NCI-H460 (cell line): Measurements from ENCODE around the gene SEMA4D. TPM values are rescaled to one million over a fixed set of nuclear protein-coding genes. Genes with fewer than 3 reads are reported as not detected.

Experiments used
- DNase-seq: peaks from one replicate; pipeline ENCODE4 v3.0.0-alpha.2; 2016; ENCODE audit warnings: low read depth; ENCODE audit errors: extremely low read depth
- polyA plus RNA-seq: library from polyadenylated mRNA; depleted of rRNA; stranded (reverse); fragments of >200 nt; gene quantifications from 2 replicates; pipeline ENCODE4 v1.2.3, GENCODE V29; 2014; cell fraction: nucleus; rRNA removed
- total RNA-seq: library from RNA; depleted of rRNA; stranded (reverse); fragments of >200 nt; shearing (Covaris generic); gene quantifications from 2 replicates; pipeline ENCODE4 v1.2.3, GENCODE V29; 2014; rRNA removed

Gene SEMA4D, protein sequence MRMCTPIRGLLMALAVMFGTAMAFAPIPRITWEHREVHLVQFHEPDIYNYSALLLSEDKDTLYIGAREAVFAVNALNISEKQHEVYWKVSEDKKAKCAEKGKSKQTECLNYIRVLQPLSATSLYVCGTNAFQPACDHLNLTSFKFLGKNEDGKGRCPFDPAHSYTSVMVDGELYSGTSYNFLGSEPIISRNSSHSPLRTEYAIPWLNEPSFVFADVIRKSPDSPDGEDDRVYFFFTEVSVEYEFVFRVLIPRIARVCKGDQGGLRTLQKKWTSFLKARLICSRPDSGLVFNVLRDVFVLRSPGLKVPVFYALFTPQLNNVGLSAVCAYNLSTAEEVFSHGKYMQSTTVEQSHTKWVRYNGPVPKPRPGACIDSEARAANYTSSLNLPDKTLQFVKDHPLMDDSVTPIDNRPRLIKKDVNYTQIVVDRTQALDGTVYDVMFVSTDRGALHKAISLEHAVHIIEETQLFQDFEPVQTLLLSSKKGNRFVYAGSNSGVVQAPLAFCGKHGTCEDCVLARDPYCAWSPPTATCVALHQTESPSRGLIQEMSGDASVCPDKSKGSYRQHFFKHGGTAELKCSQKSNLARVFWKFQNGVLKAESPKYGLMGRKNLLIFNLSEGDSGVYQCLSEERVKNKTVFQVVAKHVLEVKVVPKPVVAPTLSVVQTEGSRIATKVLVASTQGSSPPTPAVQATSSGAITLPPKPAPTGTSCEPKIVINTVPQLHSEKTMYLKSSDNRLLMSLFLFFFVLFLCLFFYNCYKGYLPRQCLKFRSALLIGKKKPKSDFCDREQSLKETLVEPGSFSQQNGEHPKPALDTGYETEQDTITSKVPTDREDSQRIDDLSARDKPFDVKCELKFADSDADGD
- total RNA-seq = 2.3 and 3.1 TPM in 2 replicates
- polyA plus RNA-seq = 6.8 and 8.0 TPM in 2 replicates

DNA sequence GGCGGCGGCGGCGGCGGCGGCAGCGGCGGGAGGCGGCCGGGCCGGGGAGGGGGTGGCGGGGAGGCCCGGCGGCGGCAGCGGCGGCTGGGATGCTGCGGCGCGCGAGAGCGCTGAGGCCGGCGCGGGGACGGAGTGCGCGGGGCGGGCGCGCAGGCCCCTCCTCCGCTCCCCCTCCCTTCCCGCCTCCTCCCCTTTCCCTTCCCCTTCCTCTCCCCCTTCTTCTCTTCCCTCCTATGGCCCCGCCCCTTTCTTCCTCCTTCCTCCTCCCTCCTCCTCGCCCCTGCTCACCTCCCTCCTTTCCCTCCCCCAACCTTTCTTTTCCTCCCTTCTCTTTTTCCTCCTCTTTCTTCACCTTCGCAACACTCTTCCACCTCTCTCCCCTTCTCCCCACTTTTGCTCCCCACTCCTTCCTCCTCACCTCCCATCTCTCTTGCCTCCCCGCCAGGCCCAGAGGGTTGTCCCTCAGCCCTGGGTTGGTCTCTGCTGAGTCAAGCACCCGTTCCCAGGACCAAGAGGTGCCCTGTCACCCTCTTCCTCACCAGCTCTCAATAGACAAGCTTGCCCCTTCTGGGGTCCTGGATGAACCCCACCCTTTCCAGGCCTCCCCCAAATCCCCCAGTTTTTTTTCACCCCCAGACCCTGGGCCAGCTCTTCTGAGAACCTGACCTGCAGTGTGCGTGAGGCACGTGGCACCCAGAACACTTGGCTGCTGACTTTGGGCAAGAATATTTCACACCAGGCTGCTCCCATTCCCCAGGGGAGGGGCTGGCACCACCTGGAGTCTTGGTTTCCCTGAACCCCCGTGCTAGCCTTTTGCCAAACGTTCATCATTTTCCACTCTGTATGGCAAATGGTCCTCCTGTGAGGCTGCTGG is at the start of gene SEMA4D:
TSS of gene SEMA4D (minus strand) at position 136 of the 874 bp plus-strand sequence. CDS start 92,657 bp downstream, outside the sequence.
- peak; percentile 61 for DNase-seq

DNA sequence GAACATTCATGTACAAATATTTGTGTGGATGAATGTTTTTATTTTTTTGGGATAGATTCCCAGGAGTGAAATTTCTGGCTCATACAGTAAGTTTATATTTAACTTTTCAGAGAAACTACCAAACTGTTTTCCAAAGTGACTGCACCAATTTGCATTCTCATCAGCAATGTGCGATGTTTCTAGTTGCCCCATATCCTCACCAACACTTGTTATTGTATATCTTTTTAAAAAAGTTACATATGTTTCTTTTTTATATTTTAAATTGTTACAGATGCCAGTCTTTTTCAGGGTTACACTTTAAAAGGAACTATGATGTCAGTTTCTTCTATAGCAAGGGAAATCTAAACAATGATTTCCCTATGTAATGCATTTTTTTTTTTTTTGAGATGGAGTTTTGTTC is 49.1 kb upstream of the SEMA4D start:
- DNase-seq = no peak

DNA sequence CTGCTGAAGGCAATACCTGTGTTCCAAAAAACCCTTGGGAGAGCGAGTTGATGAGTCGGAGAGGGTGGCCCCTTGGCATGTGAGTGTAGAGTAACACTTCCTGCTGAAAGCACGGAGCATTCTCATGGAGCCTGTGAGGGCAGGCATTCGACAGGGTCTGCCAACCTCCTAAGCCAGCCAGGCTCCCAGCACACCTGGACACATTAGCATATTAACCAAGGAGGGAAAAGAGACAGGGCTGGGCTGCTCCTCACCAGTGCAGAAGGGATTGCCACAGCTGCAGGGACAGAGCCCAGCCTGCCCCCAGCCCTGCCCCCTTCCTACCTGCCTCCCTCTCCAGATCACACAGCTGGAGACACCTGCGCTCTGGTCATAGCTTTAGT is 46.4 kb upstream of the SEMA4D start:
- DNase-seq = no peak

DNA sequence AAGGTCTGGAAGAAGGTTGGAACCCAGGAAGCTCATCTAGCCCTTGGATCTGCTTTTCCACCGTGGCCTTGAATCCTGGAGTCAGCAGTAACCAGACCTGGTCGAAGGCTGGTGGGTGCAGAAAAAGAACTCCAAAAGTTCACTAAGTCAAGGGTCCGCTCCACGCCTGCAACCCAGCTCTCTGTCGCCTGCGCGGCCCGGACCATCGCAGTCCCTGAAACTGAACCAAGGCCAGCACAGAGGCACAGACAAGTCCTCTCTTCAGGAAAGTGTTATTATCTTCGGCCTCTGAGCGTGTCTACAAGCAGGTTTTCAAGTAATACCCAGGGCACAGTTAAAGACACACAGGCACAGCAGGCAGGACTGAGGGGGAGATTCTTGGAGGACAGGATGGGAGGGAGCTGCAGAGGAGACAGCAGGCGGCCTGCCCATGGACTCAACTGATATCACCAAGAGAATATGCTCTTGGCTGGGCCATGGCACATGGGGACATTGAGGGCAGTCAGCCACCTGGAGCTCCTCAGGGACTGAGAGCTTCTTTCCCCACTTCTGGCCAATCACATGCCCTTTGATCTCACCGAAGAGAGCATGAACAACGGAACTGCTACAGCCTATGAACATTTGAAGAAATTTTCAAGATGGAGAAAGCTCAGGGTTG is 45.8 kb upstream of the SEMA4D start:
- no peak for DNase-seq

DNA sequence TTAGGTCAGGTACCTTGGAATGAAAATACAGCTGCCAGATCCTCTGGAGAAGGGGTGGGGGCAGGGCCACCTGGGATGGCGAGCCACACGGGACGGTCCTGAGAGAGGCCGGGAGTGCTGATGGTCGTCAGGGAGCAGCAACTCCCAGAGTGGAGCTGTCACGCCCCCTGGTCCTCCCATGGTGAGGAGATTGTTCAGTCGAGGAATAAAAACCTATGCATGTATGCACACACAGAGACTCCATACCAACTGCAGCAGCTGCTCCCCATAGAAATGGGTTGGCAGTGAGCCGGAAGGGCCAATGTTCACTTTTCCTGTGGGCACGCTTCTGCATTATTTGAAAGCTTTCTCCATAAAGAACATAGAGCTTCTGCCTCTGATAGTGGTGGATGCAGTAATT is 45.2 kb upstream of the SEMA4D start:
- DNase-seq = no peak

DNA sequence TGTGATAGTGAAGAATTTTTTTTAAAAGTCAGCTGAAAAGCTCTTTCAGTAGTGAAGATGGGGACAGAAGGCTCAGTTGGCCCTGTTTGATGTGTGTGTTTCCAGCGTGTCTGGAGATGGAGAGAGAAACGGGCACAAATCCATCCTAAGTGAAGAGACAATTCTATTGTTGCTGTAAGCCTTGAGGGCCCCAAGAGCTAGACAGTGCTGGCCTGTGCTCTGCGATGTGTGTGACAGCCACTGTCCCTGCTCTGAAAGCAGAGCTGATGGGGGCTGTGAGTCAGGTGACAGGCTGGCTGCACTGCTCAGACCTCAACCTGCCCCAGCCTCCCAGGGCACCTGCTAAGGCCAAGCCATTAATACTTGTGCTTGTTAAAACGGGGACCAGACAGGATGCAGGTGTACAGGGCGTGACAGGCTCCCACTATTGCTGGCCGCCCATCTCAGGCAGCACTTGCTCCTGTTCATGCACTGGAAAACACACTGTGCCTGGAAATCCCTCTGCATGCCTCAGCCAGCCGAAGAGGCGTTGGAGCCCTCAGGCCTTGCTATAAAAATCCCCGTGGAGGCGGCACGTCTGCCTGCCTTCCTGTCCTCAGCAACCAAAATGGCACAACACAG is 44.6 kb upstream of the SEMA4D start:
- DNase-seq = no peak

DNA sequence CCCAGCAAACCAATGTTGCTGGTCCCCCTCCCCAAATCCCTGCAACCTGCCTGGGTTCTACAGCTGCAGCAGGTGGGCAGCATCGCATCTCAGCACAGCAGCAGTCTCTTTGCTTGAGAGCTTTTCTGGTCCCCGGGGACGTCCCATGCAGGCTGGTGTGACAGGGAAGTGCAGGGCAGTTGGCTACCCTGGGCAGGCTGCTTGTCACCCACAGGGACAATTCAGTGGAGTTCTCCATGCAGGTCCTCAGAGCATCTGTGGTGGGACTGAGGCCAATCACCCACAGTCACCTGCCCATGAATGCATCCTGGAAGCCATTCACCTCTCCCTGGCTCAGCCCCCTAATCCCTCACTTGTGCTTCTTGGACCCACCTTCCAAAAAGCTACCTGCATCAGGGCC is 43.9 kb upstream of the SEMA4D start:
- no peak for DNase-seq

DNA sequence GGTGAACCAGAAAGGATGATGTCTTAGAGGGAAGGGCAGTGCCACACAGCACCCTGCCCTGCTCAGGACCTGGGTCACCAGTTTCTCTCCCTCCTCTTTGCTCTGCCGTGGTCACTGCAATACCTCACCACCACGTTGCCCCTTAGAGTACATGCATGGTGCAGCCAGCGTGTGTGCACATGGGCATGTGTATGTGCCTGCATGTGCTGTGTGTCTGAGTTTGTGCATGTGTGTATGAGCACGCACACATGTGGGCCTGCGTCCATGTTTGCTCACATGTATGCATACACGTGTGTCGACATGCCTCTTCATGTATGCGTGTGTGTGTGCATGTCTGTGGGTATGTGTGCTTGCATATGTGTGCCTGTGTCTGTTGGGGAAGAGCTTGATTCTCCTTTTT is 41.5 kb upstream of the SEMA4D start:
- no peak for DNase-seq

DNA sequence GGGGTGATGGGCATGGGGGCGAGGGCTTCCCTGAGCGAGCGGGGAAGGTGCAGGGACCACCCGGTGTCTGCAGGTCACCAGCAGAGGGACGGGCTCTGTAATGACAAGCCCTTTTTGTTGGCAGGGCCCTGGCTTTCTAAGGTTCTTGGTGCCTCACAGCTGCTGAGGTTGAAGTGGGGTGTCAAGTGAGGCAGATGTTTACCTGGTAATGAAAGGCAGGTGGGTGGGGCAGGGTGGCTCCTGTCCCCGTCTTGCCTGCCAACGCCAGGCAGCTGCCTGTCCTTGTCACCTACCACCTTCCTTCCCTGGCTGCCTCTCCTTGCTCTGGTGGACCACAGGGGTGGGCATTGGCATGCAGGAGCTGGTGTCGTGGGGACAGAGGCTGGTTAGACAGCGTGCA is 41.0 kb upstream of the SEMA4D start:
- no peak for DNase-seq

DNA sequence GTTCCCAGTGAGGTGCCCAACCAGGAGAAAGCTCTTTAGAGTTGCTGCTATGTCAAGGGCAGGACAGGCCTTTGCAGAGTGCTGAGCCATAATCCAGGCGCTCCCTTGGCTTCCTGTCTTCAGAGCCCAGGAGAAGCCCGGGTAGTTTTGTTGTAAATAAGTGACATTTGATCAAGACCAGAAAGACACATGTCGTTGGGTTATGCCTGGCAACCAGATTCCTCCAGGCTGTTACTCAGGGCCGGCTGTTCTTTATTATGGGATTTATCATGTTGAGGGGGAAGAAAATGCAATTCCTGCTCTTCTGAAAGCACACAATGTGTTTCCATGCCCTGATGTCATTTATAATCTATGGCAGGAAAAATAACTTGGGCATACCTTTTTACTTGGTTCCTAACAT is 39.3 kb upstream of the SEMA4D start:
- DNase-seq = no peak

DNA sequence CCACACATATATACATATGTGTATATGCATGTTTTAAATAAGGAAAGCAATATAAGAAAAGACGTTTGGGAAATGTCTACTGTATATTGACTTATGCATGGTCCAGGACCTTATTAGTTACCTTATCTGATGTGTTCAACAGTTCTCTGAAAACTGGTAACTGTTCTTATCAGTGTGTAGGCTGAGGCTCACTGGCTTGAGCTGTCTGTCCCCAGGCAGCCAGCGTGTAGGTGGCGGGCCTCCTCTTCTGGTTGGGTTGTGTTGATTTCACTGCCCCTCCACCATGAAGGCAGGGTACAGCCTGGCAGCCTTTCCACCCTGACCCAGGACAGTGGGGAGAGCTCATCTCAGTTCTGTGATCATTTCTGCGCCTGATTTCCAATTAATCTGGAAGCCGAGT is 38.7 kb upstream of the SEMA4D start:
- DNase-seq = no peak

DNA sequence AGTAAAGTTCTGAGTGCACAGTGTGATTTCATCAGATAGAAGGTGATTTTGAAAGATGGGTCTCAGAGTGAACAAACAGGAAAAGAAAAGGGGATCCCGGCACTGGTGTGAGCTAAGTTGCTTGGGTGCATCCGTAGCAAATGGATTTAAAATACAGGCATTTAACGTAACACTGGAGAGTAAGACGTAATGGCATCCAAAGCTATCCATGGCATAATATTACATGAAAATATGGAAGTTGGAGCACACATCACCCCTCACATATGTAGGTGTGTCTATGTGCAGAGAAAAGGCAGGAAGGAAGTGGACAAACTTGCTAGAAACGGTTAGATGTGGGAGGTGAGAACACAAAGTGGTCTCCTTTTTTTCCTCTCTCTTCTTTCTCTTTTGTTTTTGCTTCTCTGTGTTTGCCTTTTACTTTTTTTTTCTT is 38.2 kb upstream of the SEMA4D start:
- DNase-seq = no peak

DNA sequence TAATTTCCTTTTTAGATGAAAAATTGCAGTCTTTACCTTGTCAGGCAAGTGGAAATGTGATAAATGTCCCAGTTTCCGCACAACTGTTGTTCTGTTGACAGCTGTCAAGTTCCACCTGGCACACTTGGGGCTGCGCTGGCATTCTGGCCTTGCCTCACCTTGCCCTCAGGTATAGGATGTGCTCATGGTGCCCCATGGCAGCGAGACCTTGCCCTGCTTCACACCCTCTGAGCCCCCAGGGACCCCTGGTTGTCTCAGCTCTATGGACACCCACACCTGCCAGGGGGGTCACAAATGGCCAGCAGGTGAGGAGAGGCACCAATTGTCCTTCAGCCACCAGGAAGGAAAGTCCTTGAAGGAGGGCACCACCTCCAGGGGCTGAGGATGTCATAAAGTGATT is 37.5 kb upstream of the SEMA4D start:
- no peak for DNase-seq

DNA sequence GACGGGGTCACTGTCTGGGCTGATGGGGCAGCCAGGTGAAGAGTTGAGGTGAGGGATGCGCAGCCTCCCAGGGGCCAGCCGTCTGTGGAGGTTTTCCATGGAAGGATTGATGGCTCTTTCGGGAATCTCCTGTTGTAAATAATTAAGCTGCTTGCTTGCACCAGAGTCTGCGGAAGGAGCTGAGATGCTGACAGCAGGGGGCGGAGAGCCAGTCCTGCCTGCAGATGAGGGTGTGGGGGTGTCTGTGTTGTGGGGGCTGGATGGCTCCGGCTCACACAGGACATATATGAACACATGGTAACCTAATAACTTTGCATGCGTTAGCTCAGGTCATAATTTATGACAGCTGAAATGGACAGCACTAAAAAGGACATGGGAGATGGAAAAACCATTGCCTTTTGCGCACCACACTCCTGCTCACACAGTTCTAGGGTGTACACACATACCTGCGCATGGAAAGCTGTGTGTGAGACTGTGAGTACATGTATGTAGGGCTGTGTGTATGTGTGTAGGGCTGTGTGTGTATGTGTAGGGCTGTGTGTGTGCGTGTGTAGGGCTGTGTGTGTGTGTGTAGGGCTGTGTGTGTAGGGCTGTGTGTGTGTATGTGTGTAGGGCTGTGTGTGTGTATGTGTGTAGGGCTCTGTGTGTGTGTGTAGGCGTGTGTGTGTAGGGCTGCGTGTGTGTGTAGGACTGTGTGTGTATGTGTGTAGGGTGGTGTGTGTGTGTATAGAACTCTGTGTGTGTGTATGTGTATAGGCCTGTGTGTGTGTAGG is 36.8 kb upstream of the SEMA4D start:
- no peak for DNase-seq

DNA sequence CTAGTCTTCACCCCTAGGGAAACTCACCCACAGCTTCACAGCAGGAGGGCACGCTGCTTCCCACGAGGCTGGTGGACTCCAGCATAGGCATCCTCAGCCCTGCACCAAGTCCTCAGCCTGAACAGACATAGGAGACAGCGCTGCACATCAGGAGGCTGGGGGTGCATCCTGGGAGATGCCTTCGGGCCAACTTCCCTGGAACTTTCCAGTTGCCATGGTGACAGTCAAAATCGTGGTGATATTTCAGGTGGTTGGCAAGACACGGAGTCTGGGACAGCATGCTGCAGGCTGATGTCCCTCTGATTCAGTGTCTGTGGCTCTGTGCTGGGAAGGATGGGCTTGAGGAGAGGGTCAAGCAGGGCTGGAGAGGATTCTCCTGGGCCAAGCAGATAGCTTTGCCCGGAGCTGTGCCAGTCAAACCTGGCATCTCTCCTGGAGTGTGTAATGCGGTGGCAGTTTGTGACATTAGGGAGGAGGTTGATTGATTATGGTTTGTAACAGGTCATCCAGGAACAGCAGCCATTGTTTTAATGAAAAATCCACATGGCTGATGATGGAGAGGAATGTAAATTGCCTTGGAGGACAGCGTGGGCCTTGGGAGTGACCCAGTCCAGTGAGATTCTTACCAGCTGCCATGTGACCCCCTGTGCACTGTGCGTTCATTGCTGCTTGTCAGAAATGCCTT is 35.6 kb upstream of the SEMA4D start:
- DNase-seq = no peak

DNA sequence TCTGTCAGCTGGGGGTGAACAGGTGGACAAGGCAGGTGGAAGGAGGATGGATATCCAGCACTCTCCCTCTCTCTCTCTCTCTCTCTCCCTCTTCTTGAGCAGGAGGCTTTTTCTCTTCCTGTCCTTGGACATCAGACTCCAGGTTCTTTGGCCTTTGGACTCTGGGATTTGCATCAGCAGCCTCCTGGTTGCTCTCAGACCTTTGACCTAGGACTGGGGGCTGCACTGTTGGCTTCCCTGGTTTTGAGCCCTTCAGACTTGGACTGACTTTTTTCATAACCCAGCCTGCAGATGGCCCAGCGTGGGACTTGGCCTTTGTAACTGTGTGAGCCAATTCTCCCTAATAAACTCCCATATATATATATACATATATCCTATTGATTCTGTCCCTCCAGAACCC is 35.0 kb upstream of the SEMA4D start:
- DNase-seq = no peak

DNA sequence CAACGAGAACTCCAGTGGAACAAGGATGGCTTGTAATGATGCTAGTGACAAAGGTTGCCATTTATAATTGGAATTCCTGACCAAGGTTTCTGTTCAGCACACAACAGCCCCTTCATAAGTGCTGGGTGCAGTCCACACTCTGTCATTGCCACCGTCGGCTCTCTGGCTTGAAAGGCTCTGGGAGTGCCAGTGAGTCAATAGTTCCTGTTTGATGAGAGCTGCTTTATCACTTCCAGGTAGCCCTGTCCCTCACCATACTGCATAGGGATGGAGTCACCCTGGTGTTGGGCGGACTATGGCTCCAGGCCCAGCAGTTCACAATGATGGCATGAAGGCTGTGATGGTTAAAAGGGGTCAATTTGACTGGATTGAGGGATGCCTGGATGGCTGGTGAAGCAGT is 34.6 kb upstream of the SEMA4D start:
- DNase-seq = no peak

DNA sequence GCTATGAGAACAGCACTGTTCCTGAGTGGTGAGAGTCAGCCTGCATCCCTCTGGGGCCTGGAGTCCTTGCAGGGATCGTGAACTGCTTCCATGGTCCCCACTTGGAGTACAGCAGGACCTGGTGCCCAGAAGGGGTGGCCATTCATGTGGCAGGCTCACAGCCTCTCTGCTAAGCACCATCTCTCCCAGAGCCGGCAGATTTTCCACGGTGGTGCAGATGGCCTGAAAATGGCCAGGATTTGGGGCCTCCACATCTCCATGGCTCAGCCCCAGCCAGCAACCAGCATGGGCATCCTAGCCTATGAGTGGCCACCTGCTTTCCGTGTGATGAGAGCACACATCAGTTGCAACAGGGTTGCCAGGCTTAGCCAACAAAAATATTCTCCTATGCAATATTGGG is 33.9 kb upstream of the SEMA4D start:
- no peak for DNase-seq
